Skeletal muscle cell (primary cell): Measurements from ENCODE around the gene BUB1B.

Source experiments
- DNase-seq: peaks from one replicate; pipeline ENCODE4 v3.0.0-alpha.2; 2010; ENCODE audit warnings: low read depth
- H3K4me3 ChIP-seq: 2 replicates; pipeline ENCODE4 v1.5.1; 2011; ENCODE audit warnings: low read depth, mild to moderate bottlenecking, control low read depth, low read length, moderate library complexity

Gene BUB1B

DNA sequence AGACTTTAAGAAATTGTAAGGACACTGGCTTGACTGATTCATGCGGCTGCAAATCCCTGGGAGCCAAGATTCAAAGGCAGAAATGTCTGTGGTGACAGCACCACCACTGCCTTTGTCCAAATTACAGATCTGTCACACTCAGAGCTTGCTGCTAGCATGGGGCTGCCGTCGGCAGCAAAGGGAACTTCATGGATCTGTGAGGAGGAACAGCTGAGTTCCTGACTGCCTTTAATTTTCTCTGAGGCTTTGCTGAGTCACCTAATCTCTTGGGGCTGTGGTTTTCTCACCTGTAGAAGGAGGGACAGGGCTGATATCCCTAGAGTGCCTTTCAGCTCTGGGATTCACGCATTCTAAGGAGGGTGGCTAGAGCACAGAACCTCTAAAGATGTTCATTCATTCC, 73.9 kb downstream of the BUB1B start:
- H3K4me3 ChIP-seq: no peak overlapping the region

GRCh38 chr15:40235201-40235885, 74.5 kb downstream of the BUB1B start:
- no peak overlapping the region for H3K4me3 ChIP-seq
- no peak for DNase-seq

More for the DNA sequence above, 73.9 kb downstream of the BUB1B start:
- no peak for DNase-seq

- H3K4me3 ChIP-seq: peak within 1 kb of the TSS; percentile 38
- no peak for DNase-seq
Observed at GRCh38 chr15:40238532-40239403, 77.9 kb downstream of the BUB1B start, which contains the start of gene PAK6. Gene PAK6 (plus strand): TSS chr15:40239063. CDS start chr15:40264786, 25,723 bp downstream.

DNA sequence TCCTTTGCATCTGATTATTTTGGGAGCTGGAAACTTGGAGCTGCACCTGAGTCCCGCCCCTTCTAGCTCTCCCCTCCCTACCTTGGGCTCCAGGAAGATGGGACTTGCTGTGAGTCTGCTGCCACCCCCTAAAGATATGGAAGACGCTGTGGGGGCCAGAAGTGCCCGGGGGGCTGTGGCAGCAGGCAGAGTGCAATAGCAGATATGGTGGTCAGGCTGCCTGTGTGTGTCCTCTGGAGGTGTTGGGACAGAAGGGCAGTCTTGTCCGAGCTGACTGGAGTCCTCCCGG, 78.5 kb downstream of the BUB1B start:
- DNase-seq: no peak

GRCh38 chr15:40239693-40240618, 79.1 kb downstream of the BUB1B start:
- no peak for DNase-seq
- H3K4me3 ChIP-seq: no peak overlapping the region

More for the DNA sequence above, 78.5 kb downstream of the BUB1B start:
- peak overlapping the region; percentile 38 for H3K4me3 ChIP-seq

GRCh38 chr15:40240619-40241221, 79.9 kb downstream of the BUB1B start:
- DNase-seq: no peak
- no peak overlapping the region for H3K4me3 ChIP-seq

DNA sequence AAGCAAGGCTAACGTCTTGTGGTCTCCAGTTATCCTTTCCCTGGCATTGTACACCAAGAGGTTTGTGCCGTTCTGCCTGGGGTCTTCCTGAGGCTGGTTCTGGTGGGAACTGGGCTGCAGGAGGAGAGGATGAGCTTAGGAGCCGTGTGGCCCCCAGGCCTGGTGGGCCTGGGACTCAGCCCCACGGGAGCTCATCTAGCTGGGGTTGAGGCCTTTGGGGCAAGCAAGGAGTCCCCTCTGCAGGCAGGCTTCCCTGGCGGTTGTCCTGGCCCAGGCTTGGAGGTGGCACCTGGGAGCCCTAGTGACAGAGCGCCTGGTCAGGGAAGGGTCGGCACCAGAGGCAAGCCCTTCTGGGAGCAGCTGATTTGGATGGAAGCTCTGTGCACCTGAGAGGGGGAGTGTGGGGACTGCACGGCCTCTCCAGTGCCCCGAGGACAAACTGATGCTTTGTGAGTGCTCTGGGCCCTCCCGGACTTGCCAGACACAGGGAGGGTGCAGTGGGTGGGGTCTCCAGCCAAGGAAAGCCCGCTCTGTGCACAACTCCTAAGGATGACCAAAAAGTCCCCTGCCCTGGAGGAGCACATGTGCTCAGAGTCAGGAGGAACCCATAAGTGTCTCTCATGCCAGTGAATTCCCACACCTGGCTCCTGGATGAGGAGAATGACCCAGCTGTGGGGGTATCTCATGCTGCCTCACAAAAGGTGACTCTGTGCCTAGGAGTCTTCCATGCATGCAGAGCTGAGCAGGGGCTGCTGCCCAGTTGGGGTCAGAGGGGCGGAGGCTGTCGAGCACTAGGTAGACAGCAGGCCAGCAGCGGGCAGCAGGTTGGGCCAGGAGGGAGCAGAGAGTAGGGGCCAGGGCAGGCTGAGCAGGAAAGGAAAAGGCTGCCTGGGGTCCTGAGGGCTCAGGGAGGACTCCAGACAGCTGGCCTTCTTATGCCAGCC, 80.7 kb downstream of the BUB1B start:
- DNase-seq: no peak
- no peak overlapping the region for H3K4me3 ChIP-seq

- DNase-seq: no peak
- H3K4me3 ChIP-seq: no peak overlapping the region
Observed at GRCh38 chr15:40242213-40242599, 81.3 kb downstream of the BUB1B start.

DNA sequence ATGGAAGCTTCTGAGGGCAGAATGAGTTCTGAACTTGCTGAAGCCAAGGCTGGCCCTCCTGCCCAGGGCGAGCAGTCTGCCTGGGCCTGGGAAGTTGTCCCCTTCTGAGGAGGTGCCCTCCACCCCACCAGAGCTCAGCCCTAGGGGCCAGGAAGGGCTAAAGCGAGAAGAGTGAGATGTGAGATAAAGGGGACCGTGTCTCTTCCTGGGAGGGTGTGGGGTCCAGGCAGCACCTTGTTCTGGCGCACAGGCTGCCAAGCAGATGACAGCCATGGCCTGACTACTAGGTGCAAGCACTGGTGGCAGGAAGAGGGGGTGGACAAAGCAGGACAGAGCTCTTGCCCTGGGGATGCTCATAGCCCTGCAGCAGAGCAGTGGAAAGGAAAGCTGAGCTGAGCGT, 81.7 kb downstream of the BUB1B start:
- no peak for DNase-seq
- no peak overlapping the region for H3K4me3 ChIP-seq

DNA sequence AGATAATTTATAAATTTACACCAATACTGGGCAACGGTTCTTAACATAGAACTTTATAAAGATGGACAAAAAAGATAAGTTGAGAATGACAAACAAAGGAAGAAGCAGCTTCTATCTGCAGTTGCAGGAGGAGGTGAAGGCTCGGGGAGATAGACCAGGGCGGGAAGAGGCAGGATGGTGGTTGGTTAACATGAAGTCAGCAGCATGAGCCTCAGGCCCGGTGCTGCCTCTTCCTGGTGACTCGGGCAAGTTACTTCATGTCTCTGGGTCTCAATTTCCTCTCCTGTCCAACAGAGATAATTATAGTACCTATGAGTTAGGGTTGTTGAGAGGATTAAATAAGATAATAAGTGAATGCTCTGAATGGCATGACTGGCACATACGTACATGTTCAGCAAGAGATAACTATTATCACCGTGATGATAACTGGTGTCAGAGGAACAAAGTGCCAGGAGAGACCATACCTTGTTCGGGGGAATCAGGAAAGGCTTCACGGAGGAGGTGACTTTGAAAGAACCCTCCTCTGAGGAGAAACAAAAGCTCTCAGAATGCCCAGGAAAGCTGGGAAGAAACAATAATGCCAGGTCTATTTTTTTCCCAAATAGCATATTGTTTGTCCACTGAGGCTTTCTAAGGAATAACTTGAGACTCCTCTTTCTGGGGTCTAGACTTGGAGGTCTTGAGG, 82.4 kb downstream of the BUB1B start:
- no peak overlapping the region for H3K4me3 ChIP-seq
- no peak for DNase-seq

- H3K4me3 ChIP-seq: no peak overlapping the region
Observed at GRCh38 chr15:40244961-40245523, 84.2 kb downstream of the BUB1B start.

DNA sequence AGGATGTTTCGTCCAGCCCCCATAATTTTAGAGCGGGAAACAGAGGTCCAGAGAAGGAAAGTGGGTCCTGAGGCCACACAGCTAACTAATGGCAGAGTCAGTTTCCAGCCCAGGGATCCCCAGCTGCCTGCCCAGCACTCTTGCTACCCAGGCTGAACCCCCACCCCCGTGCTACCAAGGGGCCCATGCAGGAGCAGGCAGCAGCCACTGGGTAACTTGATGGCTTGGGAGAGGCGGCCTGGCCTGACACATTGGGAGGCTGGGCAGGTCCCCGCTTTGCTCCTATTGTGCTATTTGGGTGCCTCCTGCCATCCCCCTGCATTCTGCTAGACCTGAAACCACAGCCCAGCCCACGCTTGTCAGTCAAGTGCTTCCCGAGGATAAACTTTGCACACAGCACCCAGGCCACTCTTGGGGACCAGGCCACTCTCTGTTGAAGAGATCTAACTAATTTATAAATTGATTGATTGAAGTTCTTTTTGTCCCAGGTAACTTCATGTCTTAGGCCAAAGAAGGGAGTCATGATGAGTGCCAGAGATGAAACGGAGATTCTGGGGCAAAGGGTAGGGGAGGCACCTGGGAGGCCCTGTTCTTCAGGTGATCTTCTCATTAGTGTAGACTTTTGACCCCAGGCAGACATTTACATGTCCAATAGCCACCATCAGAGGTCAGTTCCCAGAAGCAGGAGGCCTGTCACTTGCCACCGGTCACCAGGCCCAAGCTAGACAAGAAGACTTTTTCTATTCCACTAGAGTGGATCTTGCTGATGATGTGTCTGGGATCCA, 85.0 kb downstream of the BUB1B start:
- DNase-seq: no peak

More at GRCh38 chr15:40244961-40245523, 84.2 kb downstream of the BUB1B start:
- no peak for DNase-seq

GRCh38 chr15:40246496-40247280, 85.8 kb downstream of the BUB1B start:
- H3K4me3 ChIP-seq: no peak overlapping the region
- DNase-seq: no peak

More for the DNA sequence above, 85.0 kb downstream of the BUB1B start:
- H3K4me3 ChIP-seq: no peak overlapping the region

- no peak for DNase-seq
- H3K4me3 ChIP-seq: no peak overlapping the region
Observed at GRCh38 chr15:40247406-40247971, 86.6 kb downstream of the BUB1B start.

- H3K4me3 ChIP-seq: no peak overlapping the region
- no peak for DNase-seq
Observed at GRCh38 chr15:40248006-40248783, 87.3 kb downstream of the BUB1B start.
